Stimulated activated CD4-positive, alpha-beta T cell treated with anti-CD3 and anti-CD28 coated beads, Interleukin-4, amount 100 ng/mL, for 48 hours (primary cell): ENCODE data around the gene H19.

ENCODE experiments used
- DNase-seq, 2 donors: peaks; one replicate each; pipeline ENCODE4 v3.0.0-alpha.2; 2020; ENCODE audit warnings: low read depth in 2 of 2

The H19 gene

GRCh38 chr11:1947592-1948237 is 49.9 kb downstream of the H19 start:
- no peak for DNase-seq

DNA sequence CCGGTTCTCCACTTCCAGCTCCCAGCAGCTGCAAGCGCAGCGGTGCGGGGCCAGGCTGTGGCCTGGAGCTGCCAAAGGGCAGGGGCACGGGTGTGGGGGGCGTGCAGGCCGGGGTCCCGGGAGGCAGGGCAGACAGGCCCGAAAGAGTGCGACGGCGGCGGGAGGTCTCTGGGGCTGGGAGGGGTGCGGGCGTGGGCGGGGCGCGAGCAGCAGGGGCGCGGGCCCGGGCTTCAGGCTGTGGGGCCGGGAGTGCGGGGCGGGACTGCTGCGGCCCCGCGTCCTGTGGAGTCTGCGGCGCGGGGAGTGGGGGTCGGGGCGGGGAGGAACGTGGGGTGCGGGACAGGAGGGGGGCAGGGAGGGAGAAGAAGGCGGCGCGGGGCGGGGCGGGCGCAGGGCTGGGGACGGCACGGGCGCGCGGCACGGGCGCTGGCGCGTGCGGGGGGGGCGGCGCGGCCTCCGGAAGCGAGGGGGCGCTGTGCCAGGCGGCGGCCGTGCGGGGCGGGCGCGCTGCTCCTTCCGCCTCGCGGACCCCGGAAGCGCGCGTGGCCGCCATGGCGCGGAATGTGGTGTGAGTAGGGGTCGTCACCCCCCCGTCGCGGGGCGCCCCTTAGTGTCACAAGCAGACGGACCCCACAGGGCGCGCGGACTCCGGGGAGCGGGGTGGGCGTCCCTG is 50.7 kb downstream of the H19 start, which contains the start of gene MRPL23:
MRPL23 (plus strand) TSS at position 521 of the 673 bp plus-strand sequence; CDS start at position 552, 31 bp downstream.
- no peak for DNase-seq
